IPS-15b (cell line): Measurements from ENCODE around the gene MICALL2.

Experiments
- H3K27me3 ChIP-seq: one replicate; pipeline ENCODE4 v1.6.1; 2013; ENCODE audit warnings: low read length; ENCODE audit not compliant: control insufficient read depth, insufficient read depth
- H3K36me3 ChIP-seq: one replicate; pipeline ENCODE4 v1.6.1; 2013; ENCODE audit warnings: low read length; ENCODE audit not compliant: control insufficient read depth, insufficient read depth
- H3K4me1 ChIP-seq: one replicate; pipeline ENCODE4 v1.6.1; 2013; ENCODE audit warnings: mild to moderate bottlenecking, low read length; ENCODE audit not compliant: control insufficient read depth, insufficient read depth
- H3K4me3 ChIP-seq: one replicate; pipeline ENCODE4 v1.5.1; 2013; ENCODE audit warnings: low read depth, low read length
- H3K9ac ChIP-seq: one replicate; pipeline ENCODE4 v1.6.1; 2013; ENCODE audit warnings: low read depth, mild to moderate bottlenecking, low read length
- H3K9me3 ChIP-seq: one replicate; pipeline ENCODE4 v1.6.1; 2013; ENCODE audit warnings: mild to moderate bottlenecking, low read length; ENCODE audit not compliant: control insufficient read depth, insufficient read depth

Gene MICALL2

DNA sequence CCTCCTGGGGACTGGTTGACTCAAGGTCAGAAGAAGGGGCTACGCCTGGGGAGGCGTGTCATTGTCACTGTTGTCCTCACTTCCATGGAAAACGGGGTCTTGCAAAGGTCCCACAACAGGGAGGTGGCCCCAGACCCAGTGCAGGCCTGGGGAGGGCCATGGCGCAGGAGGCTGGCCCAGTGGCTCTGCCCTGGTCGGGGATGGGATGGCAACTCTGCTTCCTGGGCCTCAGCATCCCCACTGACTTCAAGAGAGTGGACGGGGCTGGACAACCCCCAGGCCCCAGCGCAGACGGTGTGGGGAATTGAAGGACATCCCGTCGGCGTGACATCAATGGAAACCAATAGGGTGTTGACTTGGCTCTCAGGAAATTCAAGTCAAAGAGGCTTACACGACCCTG, 35.2 kb downstream of the MICALL2 start:
- Histone ChIP-seq H3K4me3 (no peak overlapping the region), H3K27me3 (no peaks in the 10 kb centered on the region), H3K4me1 (peaks cover 2% of the 10 kb centered on the region), H3K9me3 (no peaks in the 10 kb centered on the region), H3K36me3 (no peaks in the 10 kb centered on the region), H3K9ac (no peak overlapping the region)

GRCh38 chr7:1423264-1423811, 35.9 kb downstream of the MICALL2 start:
- H3K36me3 ChIP-seq, result no peaks in the 10 kb centered on the region
- H3K9me3 ChIP-seq, result no peaks in the 10 kb centered on the region
- no peak overlapping the region for H3K9ac ChIP-seq
- H3K4me3 ChIP-seq, result no peak overlapping the region
- peaks cover 2% of the 10 kb centered on the region for H3K4me1 ChIP-seq
- no peaks in the 10 kb centered on the region for H3K27me3 ChIP-seq

DNA sequence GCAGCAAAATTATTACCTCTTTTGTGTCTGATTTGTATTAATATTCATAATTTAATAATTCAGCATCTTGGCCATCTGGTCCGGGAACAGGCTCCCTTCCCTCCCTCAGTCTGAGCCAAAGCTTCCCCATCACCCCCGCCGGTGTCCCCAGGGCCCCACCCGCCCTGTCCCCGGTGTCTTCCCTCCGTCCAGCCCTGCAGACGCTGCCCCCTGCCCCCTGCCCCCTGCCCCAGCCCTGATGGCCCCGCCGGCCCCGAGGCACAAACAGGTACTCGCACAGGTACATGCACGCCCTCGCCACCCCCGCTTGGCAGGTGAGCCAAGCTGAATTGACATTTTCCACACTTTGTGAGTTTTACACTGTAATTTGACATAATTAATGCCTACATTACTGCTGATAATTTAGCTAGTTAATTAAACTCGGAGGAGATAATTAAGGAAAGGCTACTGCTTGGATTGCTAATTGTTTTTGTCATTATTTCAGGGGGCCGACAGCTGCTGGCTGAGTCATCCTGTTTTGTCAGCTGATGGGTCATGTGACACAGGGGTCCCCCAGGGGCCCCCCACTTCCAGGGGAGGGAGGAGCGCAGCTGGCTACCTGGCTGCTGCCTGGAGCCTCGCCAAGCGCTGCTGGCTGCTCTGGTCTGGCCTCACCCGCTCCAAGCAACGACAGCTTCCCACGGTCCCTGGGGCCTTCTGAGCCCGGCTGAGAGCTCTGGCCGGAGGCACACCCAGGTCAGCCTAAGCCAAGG, 36.6 kb downstream of the MICALL2 start:
- H3K9me3 ChIP-seq, result no peaks in the 10 kb centered on the region
- H3K27me3 ChIP-seq, result no peaks in the 10 kb centered on the region
- no peaks in the 10 kb centered on the region for H3K36me3 ChIP-seq
- no peak overlapping the region for H3K4me3 ChIP-seq
- peaks cover 5% of the 10 kb centered on the region for H3K4me1 ChIP-seq
- no peak overlapping the region for H3K9ac ChIP-seq

DNA sequence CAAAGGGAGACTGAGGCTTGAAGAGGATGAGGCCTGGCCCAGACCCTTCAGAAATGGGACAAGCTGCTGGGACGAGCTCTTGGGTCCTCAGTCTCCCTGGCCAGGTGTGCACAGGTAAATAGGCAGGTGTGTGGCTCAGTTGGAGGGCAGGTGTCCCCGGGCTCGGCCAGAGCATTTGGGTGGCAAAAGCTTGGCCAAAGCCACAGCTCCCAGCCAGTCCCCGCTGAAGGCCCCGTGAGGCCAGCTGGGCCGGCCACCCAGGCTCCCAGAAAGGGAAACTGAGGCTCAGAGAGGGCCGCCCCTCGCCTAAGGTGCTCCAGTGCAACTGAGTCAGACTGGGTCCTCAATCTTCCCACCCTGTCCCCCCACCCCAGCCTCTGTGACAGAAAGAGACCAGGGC, 37.3 kb downstream of the MICALL2 start:
- H3K27me3 ChIP-seq, result no peaks in the 10 kb centered on the region
- peaks cover 5% of the 10 kb centered on the region for H3K4me1 ChIP-seq
- no peak overlapping the region for H3K9ac ChIP-seq
- no peak overlapping the region for H3K4me3 ChIP-seq
- H3K36me3 ChIP-seq, result no peaks in the 10 kb centered on the region
- no peaks in the 10 kb centered on the region for H3K9me3 ChIP-seq

- no peaks in the 10 kb centered on the region for H3K36me3 ChIP-seq
- no peak overlapping the region for H3K9ac ChIP-seq
- peaks cover 5% of the 10 kb centered on the region for H3K4me1 ChIP-seq
- no peaks in the 10 kb centered on the region for H3K27me3 ChIP-seq
- H3K4me3 ChIP-seq, result no peak overlapping the region
- H3K9me3 ChIP-seq, result no peaks in the 10 kb centered on the region
These were observed 38.1 kb downstream of the MICALL2 start for GRCh38 chr7:1421020-1421790.

DNA sequence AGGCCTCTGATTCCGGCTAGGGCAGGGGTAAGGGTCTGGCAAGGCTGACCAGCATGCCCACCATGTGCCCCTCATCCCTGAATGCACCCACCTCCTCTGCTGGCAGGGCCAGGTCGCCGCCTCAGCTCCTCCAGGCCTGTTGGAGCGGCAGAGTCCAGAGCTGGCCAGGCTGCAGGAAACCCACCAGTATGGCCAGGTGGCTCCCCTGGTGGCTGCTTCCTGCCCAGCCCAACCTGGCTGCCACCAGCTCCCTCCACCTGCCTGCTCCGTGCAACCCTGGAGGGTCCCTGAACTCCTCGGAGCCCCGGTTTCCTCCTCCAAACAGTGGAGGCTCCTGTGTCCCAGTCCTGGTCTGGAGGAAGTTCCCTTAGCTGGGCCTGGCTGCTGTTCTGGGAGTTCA, 39.6 kb downstream of the MICALL2 start:
- H3K9me3 ChIP-seq, result no peaks in the 10 kb centered on the region
- H3K36me3 ChIP-seq, result no peaks in the 10 kb centered on the region
- peaks cover 5% of the 10 kb centered on the region for H3K4me1 ChIP-seq
- H3K9ac ChIP-seq, result no peak overlapping the region
- no peak overlapping the region for H3K4me3 ChIP-seq
- H3K27me3 ChIP-seq, result no peaks in the 10 kb centered on the region

DNA sequence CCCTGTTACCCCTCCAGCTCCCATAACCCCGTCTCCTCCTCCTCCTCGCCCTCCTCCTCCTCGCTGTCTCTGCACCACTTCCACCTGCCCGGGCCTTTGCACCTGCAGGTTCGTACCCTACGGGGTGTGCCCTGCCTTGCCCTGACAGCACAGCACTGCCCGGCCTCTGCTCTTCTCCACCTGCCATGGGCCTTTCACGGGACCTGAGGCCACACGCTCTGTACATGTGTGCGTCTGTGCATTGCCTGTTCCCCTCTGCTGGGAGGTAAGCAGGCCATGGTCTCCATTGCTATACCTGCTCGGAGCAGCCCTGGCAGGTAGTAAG, 40.0 kb downstream of the MICALL2 start:
- Histone ChIP-seq H3K4me3 (no peak overlapping the region), H3K27me3 (no peaks in the 10 kb centered on the region), H3K9me3 (no peaks in the 10 kb centered on the region), H3K36me3 (no peaks in the 10 kb centered on the region), H3K4me1 (peaks cover 5% of the 10 kb centered on the region), H3K9ac (no peak overlapping the region)

- Histone ChIP-seq H3K9me3 (no peaks in the 10 kb centered on the region), H3K36me3 (no peaks in the 10 kb centered on the region), H3K4me1 (peaks cover 5% of the 10 kb centered on the region), H3K9ac (no peak overlapping the region), H3K27me3 (no peaks in the 10 kb centered on the region), H3K4me3 (no peak overlapping the region)
These were observed 40.6 kb downstream of the MICALL2 start for GRCh38 chr7:1418505-1419309.

GRCh38 chr7:1415389-1415990, 43.8 kb downstream of the MICALL2 start:
- Histone ChIP-seq H3K4me3 (no peak overlapping the region), H3K27me3 (peaks cover 12% of the 10 kb centered on the region), H3K9me3 (no peaks in the 10 kb centered on the region), H3K4me1 (peaks cover 3% of the 10 kb centered on the region), H3K9ac (no peak overlapping the region), H3K36me3 (no peaks in the 10 kb centered on the region)

DNA sequence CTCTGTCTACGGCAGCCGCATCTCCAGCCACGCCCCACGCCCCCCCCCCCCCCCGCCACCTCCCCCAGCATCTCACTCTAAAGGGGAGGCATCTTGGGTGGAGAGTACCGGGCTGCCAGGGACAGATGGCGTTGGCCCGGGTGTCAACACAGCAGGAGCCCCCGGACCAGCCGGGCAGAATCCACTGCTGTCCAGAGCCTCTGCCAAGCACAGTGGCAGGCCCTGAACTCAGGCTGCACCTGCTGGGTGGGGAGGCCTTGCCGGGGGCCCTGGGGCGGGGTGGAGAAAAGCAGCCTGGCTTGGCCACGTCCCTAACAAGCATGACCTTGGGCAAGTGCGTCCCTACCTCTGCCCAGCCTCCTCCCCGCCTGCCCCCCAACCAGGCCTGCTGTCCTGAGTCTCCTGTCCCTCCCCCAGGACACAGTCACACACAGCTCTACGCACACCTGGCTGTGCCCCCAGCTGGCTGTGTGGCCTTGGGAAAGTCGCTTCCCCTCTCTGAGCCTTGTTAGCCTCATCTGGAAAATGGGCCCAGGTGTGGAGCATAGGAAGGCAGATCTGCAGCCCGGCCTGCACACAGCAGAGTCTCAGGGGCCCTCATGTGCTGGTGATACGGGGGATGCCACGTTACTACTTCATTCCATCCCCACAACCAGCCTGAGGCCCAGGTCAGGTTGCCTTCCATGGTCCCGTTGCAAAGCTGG, 45.2 kb downstream of the MICALL2 start:
- Histone ChIP-seq H3K4me3 (no peak overlapping the region), H3K4me1 (peaks cover 3% of the 10 kb centered on the region), H3K27me3 (peaks cover 12% of the 10 kb centered on the region), H3K9ac (no peak overlapping the region), H3K9me3 (no peaks in the 10 kb centered on the region), H3K36me3 (no peaks in the 10 kb centered on the region)
